ENCODE measurements around the gene COL23A1.
"Not testable (repeated sequence)": the region's sequence is repeated elsewhere in the genome, so short reads cannot be mapped to it uniquely, and the experiment has no call there.

COL23A1 gene

GRCh38 chr5:178306430-178307225 is 283.6 kb downstream of the COL23A1 start:
- no peak for DNase-seq (ENCODE audit: low read depth in 2 of 2)

GRCh38 chr5:178305801-178306200 is 284.4 kb downstream of the COL23A1 start:
- no peak for DNase-seq (ENCODE audit: low read depth in 2 of 2)

- no peak for DNase-seq (ENCODE audit: low read depth in 2 of 2)
These were observed 285.2 kb downstream of the COL23A1 start for GRCh38 chr5:178304761-178305645.

- no peak for DNase-seq (ENCODE audit: low read depth in 2 of 2)
These were observed 286.2 kb downstream of the COL23A1 start for GRCh38 chr5:178304016-178304415.

- DNase-seq (ENCODE audit: low read depth in 2 of 2) = not testable (repeated sequence)
These were observed 287.9 kb downstream of the COL23A1 start for GRCh38 chr5:178302321-178302720.

- no peak for DNase-seq (ENCODE audit: low read depth in 2 of 2)
These were observed 288.6 kb downstream of the COL23A1 start for GRCh38 chr5:178301641-178302040.

GRCh38 chr5:178298283-178298807 is 291.8 kb downstream of the COL23A1 start:
- DNase-seq (ENCODE audit: low read depth in 2 of 2) = no peak

GRCh38 chr5:178297751-178298150 is 292.4 kb downstream of the COL23A1 start:
- DNase-seq (ENCODE audit: low read depth in 2 of 2) = no peak

GRCh38 chr5:178296066-178296465 is 294.1 kb downstream of the COL23A1 start:
- no peak for DNase-seq (ENCODE audit: low read depth in 2 of 2)

- DNase-seq (ENCODE audit: low read depth in 2 of 2) = no peak
These were observed 294.6 kb downstream of the COL23A1 start for GRCh38 chr5:178295589-178295988.

GRCh38 chr5:178293815-178294214 is 296.4 kb downstream of the COL23A1 start:
- DNase-seq (ENCODE audit: low read depth in 2 of 2) = no peak

- DNase-seq (ENCODE audit: low read depth in 2 of 2) = no peak
These were observed 296.8 kb downstream of the COL23A1 start for GRCh38 chr5:178293400-178293799.

GRCh38 chr5:178292826-178293205 is 297.4 kb downstream of the COL23A1 start:
- no peak for DNase-seq (ENCODE audit: low read depth in 2 of 2)

GRCh38 chr5:178291969-178292825 is 298.0 kb downstream of the COL23A1 start:
- no peak for DNase-seq (ENCODE audit: low read depth in 2 of 2)

GRCh38 chr5:178291161-178291561 is 299.0 kb downstream of the COL23A1 start:
- no peak for DNase-seq (ENCODE audit: low read depth in 2 of 2)

GRCh38 chr5:178290376-178290775 is 299.8 kb downstream of the COL23A1 start:
- no peak for DNase-seq (ENCODE audit: low read depth in 2 of 2)

GRCh38 chr5:178289438-178289837 is 300.8 kb downstream of the COL23A1 start:
- no peak for DNase-seq (ENCODE audit: low read depth in 2 of 2)

GRCh38 chr5:178288401-178289368 is 301.5 kb downstream of the COL23A1 start:
- DNase-seq (ENCODE audit: low read depth in 2 of 2) = no peak

- DNase-seq (ENCODE audit: low read depth in 2 of 2) = no peak
These were observed 302.4 kb downstream of the COL23A1 start for GRCh38 chr5:178287791-178288105.

- no peak for DNase-seq (ENCODE audit: low read depth in 2 of 2)
These were observed 303.0 kb downstream of the COL23A1 start for GRCh38 chr5:178287091-178287790.

Data from fibroblast of skin of left biceps (primary cell).